NCI-H748 (cell line): Measurements from ENCODE around the gene SVEP1.
"Not testable (repeated sequence)": the region's sequence is repeated elsewhere in the genome, so short reads cannot be mapped to it uniquely, and the experiment has no call there.

Experiments
- DNase-seq: peaks from one replicate; lab custom pipeline; 2025; ENCODE audit not compliant: unreplicated experiment; lab: John Stamatoyannopoulos, UW

The SVEP1 gene

GRCh38 chr9:110383491-110383890, 196.1 kb downstream of the SVEP1 start:
- DNase-seq, result no peak

- DNase-seq, result no peak
Observed at GRCh38 chr9:110382731-110383130, 196.8 kb downstream of the SVEP1 start.

- no peak for DNase-seq
Observed at GRCh38 chr9:110371411-110372007, 208.0 kb downstream of the SVEP1 start.

- no peak for DNase-seq
Observed at GRCh38 chr9:110370315-110370714, 209.2 kb downstream of the SVEP1 start.

- no peak for DNase-seq
Observed at GRCh38 chr9:110364451-110364850, 215.1 kb downstream of the SVEP1 start.

- DNase-seq, result not testable (repeated sequence)
Observed at GRCh38 chr9:110358992-110359391, 220.5 kb downstream of the SVEP1 start.

- DNase-seq, result no peak
Observed at GRCh38 chr9:110357505-110357904, 222.0 kb downstream of the SVEP1 start.

GRCh38 chr9:110356639-110357395, 222.7 kb downstream of the SVEP1 start:
- no peak for DNase-seq

- no peak for DNase-seq
Observed at GRCh38 chr9:110355911-110356310, 223.6 kb downstream of the SVEP1 start.

- DNase-seq, result no peak
Observed at GRCh38 chr9:110351009-110351467, 228.5 kb downstream of the SVEP1 start.

GRCh38 chr9:110346325-110346724, 233.2 kb downstream of the SVEP1 start:
- DNase-seq, result no peak

GRCh38 chr9:110344821-110345220, 234.7 kb downstream of the SVEP1 start:
- DNase-seq, result no peak

- no peak for DNase-seq
Observed at GRCh38 chr9:110343551-110343950, 236.0 kb downstream of the SVEP1 start.

GRCh38 chr9:110340306-110340705, 239.2 kb downstream of the SVEP1 start:
- peak; percentile 38 for DNase-seq

GRCh38 chr9:110338143-110338542, 241.4 kb downstream of the SVEP1 start:
- DNase-seq, result no peak

GRCh38 chr9:110337727-110338126, 241.8 kb downstream of the SVEP1 start, which contains the start of gene TXNDC8:
Gene TXNDC8, minus strand, starts transcription at chr9:110337863.
- DNase-seq, result no peak

- DNase-seq, result no peak
Observed at GRCh38 chr9:110336363-110336762, 243.2 kb downstream of the SVEP1 start.

GRCh38 chr9:110334871-110335270, 244.7 kb downstream of the SVEP1 start:
- peak; percentile 7 for DNase-seq

- no peak for DNase-seq
Observed at GRCh38 chr9:110334183-110334582, 245.4 kb downstream of the SVEP1 start.

GRCh38 chr9:110332766-110333165, 246.8 kb downstream of the SVEP1 start:
- DNase-seq, result no peak

- no peak for DNase-seq
Observed at GRCh38 chr9:110330484-110331105, 248.9 kb downstream of the SVEP1 start.

GRCh38 chr9:110329639-110330230, 249.8 kb downstream of the SVEP1 start:
- peak; percentile 56 for DNase-seq
